SK-N-SH (cell line): ENCODE data around the gene SKIC2. TPM values are rescaled to one million over a fixed set of nuclear protein-coding genes. Genes with fewer than 3 reads are reported as not detected.
"Not testable (repeated sequence)": the region's sequence is repeated elsewhere in the genome, so short reads cannot be mapped to it uniquely, and the experiment has no call there.

Experiments used
- CTCF ChIA-PET: fragments of 300-600, 350-600 bp; formaldehyde crosslinking; extraction: SDS; loops from one replicate; lab custom pipeline; 2021; lab: Yijun Ruan, JAX
- POLR2A ChIA-PET: fragments of 350-600 bp; sonication (Branson Sonifier 250); formaldehyde crosslinking; extraction: SDS; loops from one replicate; lab custom pipeline; 2020; ENCODE audit warnings: antibody characterized with exemption, inconsistent platforms; lab: Yijun Ruan, JAX
- DNase-seq: peaks from one replicate; pipeline ENCODE4 v3.0.0; 2012
- H2AFZ ChIP-seq: fragments of 200-600 bp; sonication (generic); 2 replicates; pipeline ENCODE4 v1.8.1; 2016; ENCODE audit warnings: antibody characterized with exemption, mild to moderate bottlenecking, low read depth
- H3F3A ChIP-seq: fragments of 200-600 bp; sonication (generic); replicated peaks from 2 replicates; pipeline ENCODE3; 2016; ENCODE audit warnings: antibody characterized with exemption, mild to moderate bottlenecking; ENCODE audit not compliant: insufficient read depth
- H3K27ac ChIP-seq, 2 experiments: fragments of 200-500 bp in 1 of 2; fragments of 200-600 bp in 1 of 2; sonication (Bioruptor generic) in 1 of 2; sonication (generic), shearing (Covaris generic) in 1 of 2; 2 replicates each; pipeline versions ENCODE4 v1.5.1 to v1.6.1; 2014 to 2016; ENCODE audit warnings: low read depth in 2 of 2, inconsistent platforms in 1 of 2, low read length in 1 of 2, mild to moderate bottlenecking in 1 of 2, mixed read lengths in 1 of 2
- H3K27me3 ChIP-seq: fragments of 200-600 bp; sonication (generic), shearing (Covaris generic); 2 replicates; pipeline ENCODE4 v1.6.1; 2016; ENCODE audit warnings: mixed run types; ENCODE audit not compliant: insufficient read depth
- H3K36me3 ChIP-seq, 2 experiments: fragments of 200-500 bp in 1 of 2; fragments of 200-600 bp in 1 of 2; sonication (Bioruptor generic) in 1 of 2; sonication (generic) in 1 of 2; replicated peaks in 1 of 2; 2 replicates each; pipeline versions ENCODE3 to v1.5.1; 2014 to 2016; ENCODE audit warnings: low read length in 1 of 2, mild to moderate bottlenecking in 1 of 2; ENCODE audit not compliant: insufficient read depth in 2 of 2, control insufficient read depth in 1 of 2
- H3K4me1 ChIP-seq, 2 experiments: fragments of 200-500 bp in 1 of 2; fragments of 200-600 bp in 1 of 2; sonication (Bioruptor generic) in 1 of 2; sonication (generic), shearing (Covaris generic) in 1 of 2; 2 replicates each; pipeline versions ENCODE4 v1.5.1 to v1.6.1; 2014 to 2016; ENCODE audit warnings: low read depth in 1 of 2, low read length in 1 of 2, mixed run types in 1 of 2; ENCODE audit not compliant: insufficient read depth in 2 of 2, control insufficient read depth in 1 of 2
- H3K4me2 ChIP-seq: fragments of 200-600 bp; sonication (generic), shearing (Covaris generic); 2 replicates; pipeline ENCODE4 v1.6.1; 2017; ENCODE audit warnings: mixed run types
- H3K4me3 ChIP-seq, 2 experiments: fragments of 200-500 bp in 1 of 2; fragments of 200-600 bp in 1 of 2; sonication (Bioruptor generic) in 1 of 2; sonication (generic), shearing (Covaris generic) in 1 of 2; 2 replicates each; pipeline versions ENCODE4 v1.5.1 to v1.8.1; 2014 to 2016; ENCODE audit warnings: low read depth in 2 of 2, inconsistent platforms in 1 of 2, low read length in 1 of 2, mild to moderate bottlenecking in 1 of 2, mixed read lengths in 1 of 2, moderate library complexity in 1 of 2
- H3K79me2 ChIP-seq: fragments of 200-600 bp; sonication (generic); 2 replicates; pipeline ENCODE4 v1.8.1; 2017; ENCODE audit warnings: mild to moderate bottlenecking; ENCODE audit not compliant: insufficient read depth
- H3K9ac ChIP-seq: fragments of 200-600 bp; sonication (generic); 2 replicates; pipeline ENCODE4 v1.6.1; 2017; ENCODE audit warnings: mixed run types
- H3K9me2 ChIP-seq: fragments of 200-600 bp; sonication (generic); 2 replicates; pipeline ENCODE4 v1.6.1; 2017; ENCODE audit warnings: mixed run types
- H3K9me3 ChIP-seq: fragments of 200-600 bp; sonication (generic); 2 replicates; pipeline ENCODE4 v1.6.1; 2017; ENCODE audit warnings: mixed run types, mild to moderate bottlenecking, moderate library complexity
- H4K20me1 ChIP-seq: fragments of 200-600 bp; sonication (generic); 2 replicates; pipeline ENCODE4 v1.6.1; 2017; ENCODE audit warnings: mild to moderate bottlenecking, mixed run types; ENCODE audit not compliant: insufficient read depth
- CHD2 ChIP-seq: fragments of 150-350 bp; IDR thresholded peaks from 2 replicates; pipeline ENCODE4 v1.6.1; 2018; ENCODE audit warnings: low read length; ENCODE audit not compliant: partially characterized antibody
- ELF1 ChIP-seq: IDR thresholded peaks from 2 replicates; pipeline ENCODE4 v1.4.0; 2012
- EZH2phosphoT487 ChIP-seq: fragments of 200-600 bp; sonication (generic); IDR thresholded peaks from 2 replicates; pipeline ENCODE4 v1.6.1; 2017; ENCODE audit warnings: low read depth, mixed run types, mild to moderate bottlenecking, antibody characterized with exemption, moderate library complexity, borderline replicate concordance
- FOXJ3 ChIP-seq: sonication (generic); formaldehyde crosslinking; IDR thresholded peaks from 2 replicates; pipeline ENCODE4 v1.5.1; 2020; ENCODE audit warnings: mild to moderate bottlenecking, missing genetic modification reagents
- GATA2 ChIP-seq: sonication (generic); formaldehyde crosslinking; IDR thresholded peaks from 2 replicates; pipeline ENCODE4 v1.5.0; 2020; ENCODE audit warnings: mild to moderate bottlenecking, missing genetic modification reagents
- JUND ChIP-seq: IDR thresholded peaks from 2 replicates; pipeline ENCODE4 v1.4.0; 2012
- MAX ChIP-seq: IDR thresholded peaks from 2 replicates; pipeline ENCODE4 v1.4.0; 2012; ENCODE audit warnings: low read depth
- MEF2A ChIP-seq: IDR thresholded peaks from 2 replicates; pipeline ENCODE4 v1.4.0; 2012; ENCODE audit warnings: low read depth, borderline replicate concordance
- NFIC ChIP-seq: IDR thresholded peaks from 2 replicates; pipeline ENCODE4 v1.4.0; 2012; ENCODE audit warnings: borderline replicate concordance
- RXRA ChIP-seq: IDR thresholded peaks from 2 replicates; pipeline ENCODE4 v1.4.0; 2012; ENCODE audit warnings: low read depth, mild to moderate bottlenecking, borderline replicate concordance
- TAF1 ChIP-seq: IDR thresholded peaks from 2 replicates; pipeline ENCODE4 v1.6.1; 2012; ENCODE audit warnings: low read depth, mild to moderate bottlenecking, low read length, moderate library complexity, borderline replicate concordance
- TCF12 ChIP-seq: IDR thresholded peaks from 2 replicates; pipeline ENCODE4 v1.4.0; 2012
- TEAD4 ChIP-seq: IDR thresholded peaks from 2 replicates; pipeline ENCODE4 v1.4.0; 2012; ENCODE audit warnings: mild to moderate bottlenecking, borderline replicate concordance; ENCODE audit not compliant: insufficient read depth
- WGBS: methylation state at CpG from one replicate; pipeline ENCODE4 v1.1.6; 2017; ENCODE audit warnings: low lambda C conversion rate; 5-methylcytosine and 5-hydroxymethylcytosine counted together
- polyA plus RNA-seq, 3 experiments: library from polyadenylated mRNA; depleted of rRNA; stranded (reverse); fragments of >200 nt; gene quantifications; 2 replicates each; pipeline ENCODE4 v1.2.3, GENCODE V29; 2012

The SKIC2 gene
- polyA plus RNA-seq, 1 of the 3 experiments (the other 2 are of a cell fraction): 89.4 TPM

DNA sequence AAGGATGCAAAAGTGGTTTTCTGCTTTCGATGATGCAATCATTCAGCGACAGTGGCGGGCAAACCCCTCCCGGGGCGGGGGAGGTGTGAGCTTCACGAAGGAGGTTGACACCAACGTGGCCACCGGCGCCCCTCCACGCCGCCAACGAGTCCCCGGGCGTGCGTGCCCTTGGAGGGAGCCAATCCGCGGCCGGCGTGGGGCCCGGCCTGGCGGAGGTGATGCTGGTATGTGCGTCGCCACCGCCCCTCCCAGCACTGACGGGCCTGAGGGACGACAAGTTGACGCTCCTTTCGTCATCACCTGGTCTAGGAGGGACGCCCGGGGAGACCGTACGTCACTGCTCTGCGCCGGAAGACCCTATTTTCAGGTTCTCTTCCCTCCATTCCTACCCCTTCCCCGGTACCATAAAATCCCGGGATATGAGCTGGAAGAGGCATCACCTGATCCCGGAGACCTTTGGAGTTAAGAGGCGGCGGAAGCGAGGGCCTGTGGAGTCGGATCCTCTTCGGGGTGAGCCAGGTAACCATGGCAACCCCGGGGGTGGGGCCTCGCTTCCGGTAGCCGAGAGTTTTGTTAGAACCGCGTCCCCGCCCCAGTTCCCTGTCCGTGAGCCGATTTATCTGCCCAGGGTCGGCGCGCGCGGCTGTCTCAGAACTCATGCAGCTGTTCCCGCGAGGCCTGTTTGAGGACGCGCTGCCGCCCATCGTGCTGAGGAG lies 13.2 kb downstream of the SKIC2 start, which contains the start of gene DXO (continued):
- TF ChIP-seq MAX (peak; percentile 92), EZH2phosphoT487 (no peak), JUND (0 out of 2 replicates have a peak, but pooled peaks have one; percentile 27), TCF12 (peak; percentile 15; the same call in 1 of the 2 replicates), CHD2 (peak; percentile 34)

DNA sequence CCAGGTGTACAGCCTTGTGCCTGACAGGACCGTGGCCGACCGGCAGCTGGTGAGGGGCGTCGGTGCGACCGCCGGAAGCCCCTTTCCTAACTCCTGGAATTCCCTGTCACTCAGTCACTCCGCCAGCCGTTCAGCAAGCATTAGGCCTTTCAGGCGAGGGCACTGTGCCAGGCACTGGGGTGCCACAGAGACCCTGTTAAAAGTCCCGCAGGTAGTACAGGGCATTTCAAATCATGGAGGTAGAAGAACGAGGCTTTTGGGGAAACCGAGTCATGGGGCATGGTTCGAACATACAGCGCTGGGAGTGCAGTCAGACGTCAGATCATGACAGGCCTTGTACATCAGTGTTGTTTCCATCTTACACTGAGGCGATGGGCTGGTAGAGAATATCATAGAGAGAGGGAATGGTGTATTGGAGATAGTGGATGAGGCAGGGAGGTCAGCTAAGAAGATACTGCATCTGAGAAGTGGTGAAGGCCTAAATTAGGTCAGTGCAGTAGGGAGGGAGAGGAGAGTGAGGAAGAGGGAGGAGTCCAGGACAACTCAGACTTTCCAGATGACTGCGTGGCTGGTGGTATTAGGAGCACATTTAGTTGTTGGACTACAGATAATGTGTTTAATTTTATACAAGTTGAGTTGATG lies 13.9 kb downstream of the SKIC2 start:
- WGBS: 5% methylated on average over 10 of the region's 19 CpGs

DNA sequence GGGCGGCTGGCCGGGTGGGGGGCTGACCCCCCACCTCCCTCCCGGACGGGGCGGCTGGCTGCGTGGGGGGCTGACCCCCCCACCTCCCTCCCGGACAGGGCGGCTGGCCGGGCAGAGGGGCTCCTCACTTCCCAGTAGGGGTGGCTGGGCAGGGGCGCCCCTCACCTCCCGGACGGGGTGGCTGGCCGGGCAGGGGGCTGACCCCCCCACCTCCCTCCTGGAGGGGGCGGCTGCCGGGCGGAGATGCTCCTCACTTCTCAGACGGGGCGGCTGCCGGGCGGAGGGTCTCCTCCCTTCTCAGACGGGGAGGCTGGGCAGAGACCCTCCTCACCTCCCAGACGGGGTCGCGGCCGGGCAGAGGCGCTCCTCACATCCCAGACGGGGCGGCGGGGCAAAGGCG lies 17.1 kb downstream of the SKIC2 start:
- POLR2A ChIA-PET, H3K4me2 ChIP-seq, H3K9me2 ChIP-seq, H4K20me1 ChIP-seq, H3F3A ChIP-seq, DNase-seq, H3K4me3 ChIP-seq, H3K9ac ChIP-seq, H2AFZ ChIP-seq, H3K27ac ChIP-seq, CTCF ChIA-PET, H3K27me3 ChIP-seq, H3K9me3 ChIP-seq: not testable (repeated sequence)
- Histone ChIP-seq H3K36me3 (peaks cover 8 to 17% of the 10 kb centered on the region in 2 experiments), H3K79me2 (peaks cover 41% of the 10 kb centered on the region), H3K4me1 (peaks cover 0 to 12% of the 10 kb centered on the region in 2 experiments; a peak in 3 of 4 replicates)
- WGBS: 90% methylated on average over 13 of the region's 30 CpGs

More for the DNA sequence above, 13.9 kb downstream of the SKIC2 start:
- ChIA-PET POLR2A (interaction anchor here (0.6 to 2.4 kb wide), 2 partner anchors 14 to 443 kb away, joined by 3 to 14 read pairs; partner anchors contain the start of genes NELFE and SKIC2), CTCF (interaction anchor here (1.5 to 5.2 kb wide), 4 partner anchors 13 to 24 kb away, joined by 6 to 19 read pairs (median 8); partner anchors contain the start of genes NELFE and SKIC2)
- no peaks in the 10 kb centered on the region for H4K20me1 ChIP-seq
- H3K9me2 ChIP-seq: no peaks in the 10 kb centered on the region
- DNase-seq: no peak
- peak overlapping the region; percentile 82 for H2AFZ ChIP-seq
- H3K36me3 ChIP-seq: peaks cover 7 to 25% of the 10 kb centered on the region in 2 experiments
- no peaks in the 10 kb centered on the region for H3K9me3 ChIP-seq
- H3K4me2 ChIP-seq: peak overlapping the region; percentile 99
- H3K4me3 ChIP-seq: peak overlapping the region; percentile 91 to 94
- H3K27ac ChIP-seq: peak overlapping the region; percentile 95 to 97
- peaks cover 5 to 26% of the 10 kb centered on the region in 2 experiments; a peak in 3 of 4 replicates for H3K4me1 ChIP-seq
- no peak for TF ChIP-seq ELF1
- TF ChIP-seq GATA2 (CRISPR knock-in tag): no peak
- no peak for TF ChIP-seq NFIC
- no peak for TF ChIP-seq FOXJ3 (CRISPR knock-in tag)
- TF ChIP-seq TEAD4: no peak
- no peak for TF ChIP-seq MEF2A
- TF ChIP-seq TAF1: no peak
- no peak for TF ChIP-seq RXRA
- H3F3A ChIP-seq: peaks cover 10% of the 10 kb centered on the region
- peak overlapping the region; percentile 95 for H3K9ac ChIP-seq
- H3K79me2 ChIP-seq: peaks cover 51% of the 10 kb centered on the region
- H3K27me3 ChIP-seq: no peaks in the 10 kb centered on the region
